LNCaP clone FGC (cell line): ENCODE data around the gene CLMN.
A peak's percentile ranks its signal among the peaks of the same experiment; 100 is the strongest.

Source experiments
- DNase-seq: peaks from one replicate; pipeline ENCODE4 v3.0.0-alpha.2; 2011; ENCODE audit warnings: low read depth
- H3K4me3 ChIP-seq: 2 replicates; pipeline ENCODE4 v1.5.1; 2011; ENCODE audit warnings: mild to moderate bottlenecking, low read depth, low read length, control low read depth
- TF ChIP-seq, protein P1 (sequence below): IDR thresholded peaks from 2 replicates; pipeline ENCODE4 v1.5.1; 2012; ENCODE audit warnings: mild to moderate bottlenecking; ENCODE audit not compliant: control insufficient read depth, insufficient read depth; ENCODE audit errors: extremely low read depth

The CLMN gene

GRCh38 chr14:95197551-95197950, 122.2 kb downstream of the CLMN start:
- H3K4me3 ChIP-seq, result no peak overlapping the region
- DNase-seq, result peak; percentile 56
- TF ChIP-seq, protein P1, sequence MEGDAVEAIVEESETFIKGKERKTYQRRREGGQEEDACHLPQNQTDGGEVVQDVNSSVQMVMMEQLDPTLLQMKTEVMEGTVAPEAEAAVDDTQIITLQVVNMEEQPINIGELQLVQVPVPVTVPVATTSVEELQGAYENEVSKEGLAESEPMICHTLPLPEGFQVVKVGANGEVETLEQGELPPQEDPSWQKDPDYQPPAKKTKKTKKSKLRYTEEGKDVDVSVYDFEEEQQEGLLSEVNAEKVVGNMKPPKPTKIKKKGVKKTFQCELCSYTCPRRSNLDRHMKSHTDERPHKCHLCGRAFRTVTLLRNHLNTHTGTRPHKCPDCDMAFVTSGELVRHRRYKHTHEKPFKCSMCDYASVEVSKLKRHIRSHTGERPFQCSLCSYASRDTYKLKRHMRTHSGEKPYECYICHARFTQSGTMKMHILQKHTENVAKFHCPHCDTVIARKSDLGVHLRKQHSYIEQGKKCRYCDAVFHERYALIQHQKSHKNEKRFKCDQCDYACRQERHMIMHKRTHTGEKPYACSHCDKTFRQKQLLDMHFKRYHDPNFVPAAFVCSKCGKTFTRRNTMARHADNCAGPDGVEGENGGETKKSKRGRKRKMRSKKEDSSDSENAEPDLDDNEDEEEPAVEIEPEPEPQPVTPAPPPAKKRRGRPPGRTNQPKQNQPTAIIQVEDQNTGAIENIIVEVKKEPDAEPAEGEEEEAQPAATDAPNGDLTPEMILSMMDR, result no peak

DNA sequence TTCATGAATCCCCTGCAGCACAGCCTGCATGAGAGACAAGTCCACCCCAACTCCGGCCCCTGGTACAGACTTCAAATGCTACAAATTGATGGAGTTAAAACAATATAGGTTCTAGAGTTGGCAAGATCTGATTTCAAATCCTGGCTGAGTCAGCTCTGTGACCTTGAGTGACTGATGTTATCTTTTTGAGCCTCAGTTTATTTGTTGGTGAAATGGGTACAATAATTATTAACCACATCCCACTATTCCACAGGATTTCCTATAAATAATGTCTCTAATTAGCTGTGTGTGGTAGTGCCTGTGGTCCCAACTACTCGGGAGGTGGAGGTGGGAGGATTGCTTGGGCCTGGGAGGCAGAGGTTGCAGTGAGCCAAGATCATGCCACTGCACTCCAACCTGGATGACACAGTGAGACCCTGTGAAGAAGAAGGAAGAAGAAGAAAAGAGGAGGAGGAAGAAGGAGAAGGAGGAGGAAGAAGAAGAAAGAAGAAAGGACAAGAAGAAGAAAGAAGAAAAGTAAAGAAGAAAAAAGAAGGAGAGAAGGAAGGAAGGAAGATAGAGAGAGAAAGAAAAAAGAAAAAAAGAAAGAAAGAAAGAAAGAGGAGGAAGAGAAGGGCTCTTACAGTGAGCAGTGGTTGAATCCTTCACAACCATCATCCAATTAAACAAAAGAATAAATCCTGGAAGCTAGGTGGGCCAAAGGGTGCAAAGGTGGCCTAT, 122.7 kb downstream of the CLMN start:
- TF ChIP-seq, protein P1, result no peak
- H3K4me3 ChIP-seq, result no peak overlapping the region
- DNase-seq, result no peak

GRCh38 chr14:95196268-95196667, 123.4 kb downstream of the CLMN start:
- TF ChIP-seq, protein P1, result no peak
- no peak for DNase-seq

DNA sequence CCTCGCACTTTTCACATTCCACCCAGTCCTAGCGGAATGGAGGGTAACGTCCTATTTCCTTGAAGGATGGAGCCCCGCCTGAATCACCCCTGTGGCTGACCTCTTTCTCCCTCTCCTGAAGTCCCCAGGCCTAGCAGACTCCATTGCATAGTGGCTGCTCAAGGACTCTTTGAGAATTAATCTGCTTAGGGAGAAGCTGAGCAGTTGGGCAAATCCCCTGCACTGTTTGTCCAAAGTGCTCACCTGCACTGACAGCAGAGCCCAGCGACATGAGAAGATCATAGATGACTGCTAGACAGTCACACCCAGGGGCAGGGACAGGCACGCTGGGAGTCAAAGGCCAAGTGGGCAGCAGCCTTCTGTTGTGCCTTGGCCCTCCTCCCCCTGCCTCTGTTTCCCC, 124.7 kb downstream of the CLMN start:
- TF ChIP-seq, protein P1, result no peak
- no peak overlapping the region for H3K4me3 ChIP-seq
- DNase-seq, result no peak

More at GRCh38 chr14:95196268-95196667, 123.4 kb downstream of the CLMN start:
- H3K4me3 ChIP-seq, result no peak overlapping the region

GRCh38 chr14:95193081-95193480, 126.6 kb downstream of the CLMN start:
- no peak overlapping the region for H3K4me3 ChIP-seq
- peak; percentile 47 for DNase-seq
- TF ChIP-seq, protein P1, result no peak

- no peak overlapping the region for H3K4me3 ChIP-seq
- TF ChIP-seq, protein P1, result no peak
- DNase-seq, result no peak
Observed at GRCh38 chr14:95192311-95192710, 127.4 kb downstream of the CLMN start.
